ENCODE measurements around the gene NIPBL. TPM values are rescaled to one million over a fixed set of nuclear protein-coding genes. Genes with fewer than 3 reads are reported as not detected.
"Not testable (repeated sequence)": the region's sequence is repeated elsewhere in the genome, so short reads cannot be mapped to it uniquely, and the experiment has no call there.

NIPBL gene
- total RNA-seq, 1 experiment from 2014 or later: 43.6 TPM

DNA sequence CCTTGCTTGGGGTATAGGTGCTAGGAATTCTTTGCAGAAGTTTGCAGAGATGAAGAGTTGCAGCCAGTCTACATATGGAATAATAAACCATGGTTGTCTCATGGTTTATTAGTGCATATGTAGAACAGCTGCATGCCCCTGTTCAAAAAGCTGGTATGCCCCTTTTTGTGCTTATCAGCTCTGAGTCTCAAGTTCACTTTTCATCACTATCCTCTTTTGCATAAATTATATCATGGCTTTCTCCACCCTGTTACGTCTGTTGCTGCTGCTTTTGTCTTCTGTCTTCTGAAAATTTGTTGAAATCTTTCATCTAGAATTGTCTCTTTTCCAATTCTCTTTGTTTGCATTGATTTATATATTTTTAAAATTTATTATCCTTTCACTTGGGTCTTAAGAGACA is 200.6 kb downstream of the NIPBL start:
- H3K27me3 ChIP-seq: no peaks in the 10 kb centered on the region
- H3K4me1 ChIP-seq: no peaks in the 10 kb centered on the region
- H3K4me3 ChIP-seq: no peak overlapping the region
- H3K27ac ChIP-seq: no peak overlapping the region
- DNase-seq: no peak
- no peaks in the 10 kb centered on the region for H3K9me3 ChIP-seq (replicated peaks)
- peaks cover 17% of the 10 kb centered on the region; the same call in 1 of the 2 replicates for H3K36me3 ChIP-seq

DNA sequence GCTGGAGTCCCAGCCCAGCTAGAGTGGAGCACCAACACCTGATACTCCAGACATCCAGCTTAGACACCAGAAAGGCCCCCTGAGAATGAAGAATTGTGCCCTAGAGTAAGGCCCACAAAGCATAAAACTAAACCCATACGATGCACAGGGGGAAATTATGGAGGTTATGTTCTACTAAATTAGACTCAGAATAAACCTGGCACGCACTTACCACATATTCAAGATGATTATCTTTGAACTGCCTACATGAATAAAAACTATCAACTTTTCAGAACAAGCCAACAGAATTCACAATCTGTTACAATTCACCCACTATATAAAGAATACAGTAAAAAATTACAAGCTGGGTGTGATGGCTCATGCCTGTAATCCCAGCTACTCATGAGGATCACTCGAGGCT is 204.1 kb downstream of the NIPBL start:
- H3K4me3 ChIP-seq: no peak overlapping the region
- H3K27ac ChIP-seq: no peak overlapping the region
- H3K36me3 ChIP-seq: peaks cover 19% of the 10 kb centered on the region; the same call in 1 of the 2 replicates
- no peaks in the 10 kb centered on the region for H3K4me1 ChIP-seq
- H3K9me3 ChIP-seq (replicated peaks): no peaks in the 10 kb centered on the region
- H3K27me3 ChIP-seq: no peaks in the 10 kb centered on the region
- DNase-seq: no peak

DNA sequence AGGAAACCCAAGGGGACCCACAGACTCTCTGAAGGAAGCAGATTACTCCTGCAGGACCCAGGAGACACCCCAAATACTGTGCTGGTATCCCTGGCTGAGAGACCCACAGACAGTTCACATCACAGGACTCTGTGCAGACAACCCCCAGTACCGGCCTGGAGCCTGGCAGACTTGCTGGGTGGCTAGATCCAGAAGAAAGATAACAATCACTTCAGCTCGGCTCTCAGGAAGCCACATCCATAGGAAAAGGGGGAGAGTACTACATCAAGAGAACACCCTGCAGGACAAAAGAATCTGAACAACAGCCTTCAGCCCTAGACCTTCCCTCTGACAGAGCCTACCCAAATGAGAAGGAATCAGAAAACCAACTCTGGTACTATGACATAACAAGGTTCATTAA is 206.4 kb downstream of the NIPBL start:
- H3K4me1 ChIP-seq; H3K4me3 ChIP-seq; DNase-seq; H3K9me3 ChIP-seq (replicated peaks); H3K27ac ChIP-seq; H3K27me3 ChIP-seq: not testable (repeated sequence)
- peaks cover 19% of the 10 kb centered on the region; the same call in 1 of the 2 replicates for H3K36me3 ChIP-seq

DNA sequence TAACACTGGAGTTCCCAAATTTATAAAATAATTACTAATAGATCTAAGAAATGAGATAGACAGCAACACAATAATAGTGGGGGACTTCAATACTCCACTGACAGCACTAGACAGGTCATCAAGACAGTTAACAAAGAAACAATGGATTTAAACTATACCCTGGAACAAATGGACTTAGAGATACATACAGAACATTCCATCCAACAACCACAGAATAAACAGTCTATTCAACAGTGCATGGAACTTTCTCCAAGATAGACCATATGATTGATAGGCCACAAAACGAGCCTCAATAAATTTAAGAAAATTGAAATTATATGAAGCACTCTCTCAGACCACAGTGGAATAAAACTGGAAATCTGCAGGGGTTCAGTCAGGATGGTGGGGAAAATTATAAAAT is 209.5 kb downstream of the NIPBL start:
- H3K27ac ChIP-seq; H3K27me3 ChIP-seq; H3K9me3 ChIP-seq (replicated peaks); DNase-seq; H3K4me1 ChIP-seq; H3K36me3 ChIP-seq; H3K4me3 ChIP-seq: not testable (repeated sequence)

DNA sequence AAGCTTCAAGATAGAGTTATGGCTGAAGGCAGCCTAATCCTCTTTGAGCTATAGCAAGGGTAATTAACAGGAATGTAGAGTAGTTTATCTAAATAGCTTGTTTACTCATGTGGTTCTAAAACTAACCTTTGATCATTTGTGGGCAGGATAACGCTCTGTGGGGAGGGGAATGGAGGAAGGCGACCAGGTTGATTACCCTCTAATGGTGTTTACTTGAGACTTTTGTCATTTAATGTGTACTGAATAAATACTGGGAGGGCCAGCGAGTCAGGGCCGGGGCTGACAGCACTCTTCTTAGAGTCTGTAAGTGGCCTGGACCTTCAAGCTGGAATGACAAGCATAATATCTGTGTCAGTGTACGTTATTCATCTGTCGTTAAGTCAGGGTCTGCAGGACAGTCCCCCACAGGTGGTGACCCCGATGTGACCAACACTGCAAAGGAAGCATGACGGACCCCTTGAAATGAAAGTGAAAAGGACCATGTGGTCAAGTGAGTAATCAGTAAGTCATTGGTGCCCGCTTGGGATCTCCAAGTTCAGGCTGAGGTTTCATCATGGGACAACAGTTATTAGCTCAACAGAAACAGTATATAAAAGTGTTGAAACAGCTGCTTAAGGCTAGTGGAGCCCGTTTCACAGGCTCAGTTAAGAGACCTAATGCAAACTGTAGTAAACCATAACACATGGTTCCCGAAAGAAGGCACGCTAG is 210.1 kb downstream of the NIPBL start:
- Histone ChIP-seq H3K27ac (0 out of 2 replicates have a peak overlapping the region, but pooled peaks have one; percentile 3), H3K36me3 (peaks cover 3% of the 10 kb centered on the region), H3K27me3 (no peaks in the 10 kb centered on the region), H3K4me1 (0 out of 2 replicates have a peak, but pooled peaks cover 3% of the 10 kb centered on the region), H3K4me3 (no peak overlapping the region), H3K9me3 (replicated peaks) (no peaks in the 10 kb centered on the region; the same call in 1 of the 2 replicates)
- DNase-seq: peak; percentile 30 to 31

DNA sequence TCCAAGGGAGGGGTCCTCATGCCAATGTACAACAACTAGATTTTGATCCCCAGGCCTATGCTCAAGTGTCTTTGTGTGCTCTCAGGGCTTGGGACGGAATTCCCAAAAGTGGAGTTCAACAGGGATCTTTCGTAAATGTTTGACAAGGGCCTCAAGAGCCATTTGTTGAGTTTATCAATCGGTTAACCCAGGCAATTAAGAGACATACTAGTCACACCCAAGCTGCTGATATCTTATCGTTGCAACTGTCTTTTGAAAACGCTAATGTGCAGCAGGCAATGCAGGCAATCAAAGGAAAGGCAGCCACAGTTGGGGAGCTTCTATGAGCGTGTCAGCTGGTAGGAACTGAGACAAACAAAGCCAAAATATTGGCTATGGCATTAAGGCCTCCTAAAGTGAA is 211.4 kb downstream of the NIPBL start:
- Histone ChIP-seq H3K4me3 (no peak overlapping the region), H3K4me1 (0 out of 2 replicates have a peak, but pooled peaks cover 3% of the 10 kb centered on the region), H3K36me3 (peaks cover 5% of the 10 kb centered on the region), H3K27me3 (no peaks in the 10 kb centered on the region), H3K9me3 (replicated peaks) (no peaks in the 10 kb centered on the region; the same call in 1 of the 2 replicates), H3K27ac (no peak overlapping the region)
- no peak for DNase-seq

DNA sequence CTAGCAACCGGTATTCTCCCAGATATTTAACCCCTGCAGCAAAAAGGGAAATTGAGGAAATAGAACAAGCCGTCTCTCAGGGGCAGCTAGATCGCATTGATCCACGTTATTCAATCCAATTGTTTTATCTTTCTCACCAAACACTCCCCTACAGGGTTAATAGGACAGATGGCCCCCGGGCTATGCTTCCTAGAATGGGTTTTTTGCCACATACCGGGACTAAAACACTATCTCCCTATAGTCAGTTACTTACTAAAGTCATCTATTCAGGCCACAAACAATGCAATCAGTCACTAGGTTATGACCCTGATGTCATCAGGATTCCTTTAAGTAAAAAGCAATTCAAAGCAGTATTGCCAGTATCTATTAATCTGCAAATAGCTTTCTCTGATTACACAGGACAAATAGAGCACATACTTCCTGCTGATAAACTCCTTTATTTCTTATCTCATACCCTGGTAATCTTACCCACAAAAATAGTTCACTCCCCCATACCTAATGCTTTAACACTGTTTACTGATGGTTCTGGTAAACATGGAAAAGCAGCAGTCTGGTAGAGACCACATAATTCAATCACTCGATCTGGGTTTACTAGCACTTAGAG is 213.7 kb downstream of the NIPBL start:
- Histone ChIP-seq H3K36me3 (peaks cover 3% of the 10 kb centered on the region; the same call in 1 of the 2 replicates), H3K27me3 (no peaks in the 10 kb centered on the region), H3K9me3 (replicated peaks) (no peaks in the 10 kb centered on the region; the same call in 1 of the 2 replicates), H3K4me3 (no peak overlapping the region), H3K27ac (no peak overlapping the region), H3K4me1 (0 out of 2 replicates have a peak, but pooled peaks cover 3% of the 10 kb centered on the region)
- no peak for DNase-seq

DNA sequence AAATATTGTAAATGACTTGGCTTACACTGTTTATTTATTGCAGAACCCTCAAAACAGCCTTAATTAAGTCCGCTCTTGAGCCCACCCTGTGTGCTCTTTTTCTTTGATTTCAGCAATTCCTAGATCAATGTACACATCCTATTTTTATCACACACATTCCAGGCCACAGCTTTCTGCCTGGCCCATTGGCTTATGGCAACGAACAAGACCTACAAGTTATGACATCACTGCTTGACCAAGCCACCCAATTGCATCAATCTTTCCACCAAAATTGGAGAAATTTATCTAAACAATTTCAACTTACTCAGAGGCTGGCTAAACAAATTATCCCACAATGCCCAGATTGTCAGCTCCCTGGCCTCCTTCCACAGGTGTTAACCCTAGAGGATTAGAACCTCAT is 214.2 kb downstream of the NIPBL start:
- Histone ChIP-seq H3K36me3 (peaks cover 3% of the 10 kb centered on the region; the same call in 1 of the 2 replicates), H3K27ac (no peak overlapping the region)
- peak in 1 of 2 experiments; percentile 8 for DNase-seq

DNA sequence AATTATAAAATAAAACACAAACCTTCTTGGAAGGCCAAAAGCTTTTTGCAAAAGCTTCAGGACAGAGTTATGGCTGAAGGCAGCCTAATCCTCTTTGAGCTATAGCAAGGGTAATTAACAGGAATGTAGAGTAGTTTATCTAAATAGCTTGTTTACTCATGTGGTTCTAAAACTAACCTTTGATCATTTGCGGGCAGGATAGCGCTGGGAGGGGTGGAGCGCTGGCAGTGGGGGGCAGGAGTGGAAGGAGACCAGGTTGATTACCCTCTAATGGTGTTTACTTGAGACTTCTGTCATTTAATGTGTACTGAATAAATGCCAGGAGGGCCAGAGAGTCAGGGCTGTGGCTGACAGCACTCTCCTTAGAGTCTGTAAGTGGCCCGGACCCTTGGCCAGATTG is 217.2 kb downstream of the NIPBL start:
- H3K27me3 ChIP-seq; H3K36me3 ChIP-seq; H3K27ac ChIP-seq; H3K4me3 ChIP-seq; H3K4me1 ChIP-seq; H3K9me3 ChIP-seq (replicated peaks); DNase-seq: not testable (repeated sequence)

More for the DNA sequence above, 214.2 kb downstream of the NIPBL start:
- 0 out of 2 replicates have a peak, but pooled peaks cover 3% of the 10 kb centered on the region for H3K4me1 ChIP-seq
- H3K4me3 ChIP-seq: no peak overlapping the region
- H3K27me3 ChIP-seq: no peaks in the 10 kb centered on the region
- no peaks in the 10 kb centered on the region; the same call in 1 of the 2 replicates for H3K9me3 ChIP-seq (replicated peaks)

DNA sequence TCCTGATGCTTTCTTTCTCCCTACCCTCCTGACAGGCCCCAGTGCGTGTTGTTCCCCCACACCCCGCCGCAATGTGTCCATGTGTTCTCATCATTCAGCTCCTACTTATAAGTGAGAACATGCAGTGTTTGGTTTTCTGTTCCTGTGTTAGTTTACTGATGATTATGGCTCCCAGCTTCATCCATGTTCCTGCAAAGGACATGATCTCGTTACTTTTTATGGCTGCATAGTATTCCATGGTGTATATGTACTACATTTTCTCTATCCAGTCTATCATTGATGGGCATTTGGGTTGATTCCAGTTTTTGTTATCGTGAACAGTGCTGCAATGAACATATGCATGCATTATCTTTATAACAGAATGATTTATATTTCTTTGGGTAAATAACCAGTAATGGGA is 222.7 kb downstream of the NIPBL start:
- H3K36me3 ChIP-seq: peaks cover 21% of the 10 kb centered on the region
- DNase-seq; H3K4me1 ChIP-seq; H3K9me3 ChIP-seq (replicated peaks); H3K27ac ChIP-seq; H3K27me3 ChIP-seq; H3K4me3 ChIP-seq: not testable (repeated sequence)

DNA sequence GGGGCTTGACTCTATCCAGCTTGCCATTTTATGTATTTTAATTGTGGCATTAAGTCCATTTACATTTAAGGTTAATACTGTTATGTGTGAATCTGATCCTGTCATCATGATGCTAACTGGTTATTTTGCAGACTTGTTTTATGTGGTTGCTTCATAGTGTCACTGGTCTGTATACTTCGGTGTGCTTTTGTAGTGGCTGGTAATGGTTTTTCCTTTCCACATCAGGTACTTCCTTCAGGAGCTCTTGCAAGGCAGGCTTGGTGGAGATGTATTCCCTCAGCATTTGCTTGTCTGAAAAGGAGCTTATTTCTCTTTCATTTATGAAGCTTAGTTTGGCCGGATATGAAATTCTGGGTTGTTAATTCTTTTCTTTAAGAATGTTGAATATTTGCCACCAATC is 226.7 kb downstream of the NIPBL start:
- Histone ChIP-seq H3K4me3 (no peak overlapping the region), H3K4me1 (no peaks in the 10 kb centered on the region), H3K27me3 (no peaks in the 10 kb centered on the region), H3K9me3 (replicated peaks) (no peaks in the 10 kb centered on the region), H3K36me3 (peaks cover 44% of the 10 kb centered on the region), H3K27ac (no peak overlapping the region)
- no peak for DNase-seq

DNA sequence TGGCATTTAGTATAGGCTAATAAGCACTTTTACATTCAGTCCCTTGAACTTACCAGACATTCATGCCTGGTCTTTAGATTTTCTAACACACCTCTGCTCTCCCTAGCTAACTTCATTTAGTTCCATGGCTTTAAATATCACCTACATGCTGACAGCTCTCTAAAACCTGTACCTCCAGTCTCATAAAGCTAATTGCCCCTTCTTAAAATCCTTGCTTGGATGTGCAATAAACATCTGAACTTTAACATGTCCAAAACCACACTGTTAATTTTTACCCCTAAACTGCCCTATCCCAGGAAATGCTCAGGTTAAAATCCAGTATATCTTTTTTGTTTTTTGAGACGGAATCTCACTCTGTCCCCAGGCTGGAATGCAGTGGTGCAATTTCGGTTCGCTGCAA is 232.8 kb downstream of the NIPBL start:
- Histone ChIP-seq H3K27me3 (no peaks in the 10 kb centered on the region), H3K36me3 (peaks cover 52% of the 10 kb centered on the region), H3K27ac (no peak overlapping the region), H3K4me3 (no peak overlapping the region), H3K4me1 (no peaks in the 10 kb centered on the region), H3K9me3 (replicated peaks) (no peaks in the 10 kb centered on the region)
- DNase-seq: no peak

DNA sequence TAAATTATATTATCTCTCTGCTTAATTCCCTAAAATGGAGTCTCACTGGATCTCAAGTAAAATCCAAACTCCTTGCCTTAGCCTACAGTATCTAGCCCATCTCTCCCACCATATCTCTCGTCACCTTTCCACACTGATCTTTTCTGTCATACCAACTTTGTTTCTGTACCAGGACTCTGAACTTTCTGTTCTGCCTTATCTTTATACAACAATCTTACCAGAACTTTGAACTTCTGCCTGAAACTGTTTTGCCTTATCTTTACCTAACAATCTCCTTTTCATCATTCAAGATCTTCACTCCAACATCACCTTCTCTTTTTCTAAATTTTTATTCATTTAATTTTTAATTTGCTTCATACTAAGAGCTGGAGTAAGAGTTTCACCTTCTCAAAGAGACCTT is 233.6 kb downstream of the NIPBL start:
- no peak for DNase-seq
- H3K36me3 ChIP-seq: peaks cover 54% of the 10 kb centered on the region
- H3K4me1 ChIP-seq: no peaks in the 10 kb centered on the region
- H3K27me3 ChIP-seq: no peaks in the 10 kb centered on the region
- no peak overlapping the region for H3K27ac ChIP-seq
- no peak overlapping the region for H3K4me3 ChIP-seq
- no peaks in the 10 kb centered on the region for H3K9me3 ChIP-seq (replicated peaks)

DNA sequence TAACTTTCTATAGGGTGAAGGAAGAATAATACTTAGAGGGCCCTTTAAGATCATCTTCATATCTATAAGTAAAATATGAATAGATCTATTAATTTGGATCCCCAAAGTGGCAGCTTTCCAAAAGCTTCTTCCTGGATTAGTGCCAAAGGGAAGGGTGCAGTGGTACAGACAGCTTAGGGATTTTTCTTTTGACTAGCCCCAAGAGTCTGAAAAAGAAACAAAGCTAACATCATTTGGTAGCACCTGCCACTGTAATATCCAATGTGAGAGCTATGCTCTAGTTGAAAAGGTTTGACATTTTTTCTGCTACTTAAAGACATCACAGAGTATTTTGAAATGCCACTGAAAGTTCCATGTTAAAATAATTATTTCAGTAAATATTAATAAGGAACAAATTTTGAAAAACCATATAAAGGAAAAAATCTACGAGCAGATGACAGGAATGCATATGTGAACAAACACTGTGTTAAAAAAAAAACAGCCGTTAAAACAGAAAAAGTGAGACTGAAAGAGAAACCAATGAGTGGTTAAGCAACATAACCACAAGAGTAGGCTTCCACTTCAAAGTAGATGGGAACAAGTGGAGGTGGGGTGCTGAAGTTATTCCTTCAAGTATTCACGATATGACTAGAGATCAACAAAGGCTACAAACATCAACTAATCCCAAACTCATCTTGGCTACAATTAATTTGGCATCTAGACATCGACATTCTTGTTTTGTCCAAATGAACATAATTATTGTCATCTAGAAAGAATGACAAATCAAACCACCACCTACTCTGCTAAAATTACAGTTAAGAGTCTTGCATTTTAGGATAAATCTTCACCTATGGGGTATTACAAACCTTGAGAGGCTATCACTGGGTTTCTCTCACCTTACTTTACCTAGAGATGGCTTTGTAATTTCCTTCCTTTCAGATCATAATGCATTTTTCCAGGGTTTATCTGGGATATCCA is 235.1 kb downstream of the NIPBL start:
- H3K9me3 ChIP-seq (replicated peaks): no peaks in the 10 kb centered on the region
- no peak for DNase-seq
- H3K4me3 ChIP-seq: no peak overlapping the region
- no peaks in the 10 kb centered on the region for H3K27me3 ChIP-seq
- H3K4me1 ChIP-seq: no peaks in the 10 kb centered on the region
- peaks cover 59% of the 10 kb centered on the region for H3K36me3 ChIP-seq
- no peak overlapping the region for H3K27ac ChIP-seq

Data from SJCRH30 (cell line).